GM12864 (cell line): ENCODE results near the gene KCTD18.

Experiments used
- DNase-seq: peaks from one replicate; pipeline ENCODE4 v3.0.0-alpha.2; 2011; ENCODE audit warnings: low read depth
- H3K4me3 ChIP-seq: 2 replicates; pipeline ENCODE4 v1.5.1; 2011; ENCODE audit warnings: mild to moderate bottlenecking, low read depth, low read length, control low read depth
- CTCF ChIP-seq: IDR thresholded peaks from 2 replicates; pipeline ENCODE4 v1.5.1; 2011; ENCODE audit warnings: low read depth, mild to moderate bottlenecking, moderate library complexity, low read length, control low read depth, inconsistent platforms; ENCODE audit errors: missing control alignments

Gene KCTD18

GRCh38 chr2:200451511-200451910, 58.4 kb downstream of the KCTD18 start:
- DNase-seq = no peak
- no peak for TF ChIP-seq CTCF
- H3K4me3 ChIP-seq = no peak overlapping the region

- no peak overlapping the region for H3K4me3 ChIP-seq
- DNase-seq = no peak
- no peak for TF ChIP-seq CTCF
Observed at GRCh38 chr2:200450288-200450687, 59.6 kb downstream of the KCTD18 start.

GRCh38 chr2:200449149-200449548, 60.7 kb downstream of the KCTD18 start:
- no peak for TF ChIP-seq CTCF
- DNase-seq = no peak
- H3K4me3 ChIP-seq = no peak overlapping the region

GRCh38 chr2:200448455-200448854, 61.4 kb downstream of the KCTD18 start:
- TF ChIP-seq CTCF = no peak
- H3K4me3 ChIP-seq = no peak overlapping the region
- DNase-seq = no peak

- DNase-seq = no peak
- no peak overlapping the region for H3K4me3 ChIP-seq
- no peak for TF ChIP-seq CTCF
Observed at GRCh38 chr2:200447139-200447855, 62.6 kb downstream of the KCTD18 start.

GRCh38 chr2:200446612-200447011, 63.3 kb downstream of the KCTD18 start:
- H3K4me3 ChIP-seq = no peak overlapping the region
- TF ChIP-seq CTCF = no peak
- no peak for DNase-seq

- TF ChIP-seq CTCF = no peak
- no peak for DNase-seq
- H3K4me3 ChIP-seq = no peak overlapping the region
Observed at GRCh38 chr2:200445284-200445683, 64.6 kb downstream of the KCTD18 start.
